ENCODE data around the gene HPCAL1. TPM values are rescaled to one million over a fixed set of nuclear protein-coding genes. Genes with fewer than 3 reads are reported as not detected.

HPCAL1 gene
- total and polyA plus RNA-seq, 4 donors: 122 to 147 (median 136) TPM

DNA sequence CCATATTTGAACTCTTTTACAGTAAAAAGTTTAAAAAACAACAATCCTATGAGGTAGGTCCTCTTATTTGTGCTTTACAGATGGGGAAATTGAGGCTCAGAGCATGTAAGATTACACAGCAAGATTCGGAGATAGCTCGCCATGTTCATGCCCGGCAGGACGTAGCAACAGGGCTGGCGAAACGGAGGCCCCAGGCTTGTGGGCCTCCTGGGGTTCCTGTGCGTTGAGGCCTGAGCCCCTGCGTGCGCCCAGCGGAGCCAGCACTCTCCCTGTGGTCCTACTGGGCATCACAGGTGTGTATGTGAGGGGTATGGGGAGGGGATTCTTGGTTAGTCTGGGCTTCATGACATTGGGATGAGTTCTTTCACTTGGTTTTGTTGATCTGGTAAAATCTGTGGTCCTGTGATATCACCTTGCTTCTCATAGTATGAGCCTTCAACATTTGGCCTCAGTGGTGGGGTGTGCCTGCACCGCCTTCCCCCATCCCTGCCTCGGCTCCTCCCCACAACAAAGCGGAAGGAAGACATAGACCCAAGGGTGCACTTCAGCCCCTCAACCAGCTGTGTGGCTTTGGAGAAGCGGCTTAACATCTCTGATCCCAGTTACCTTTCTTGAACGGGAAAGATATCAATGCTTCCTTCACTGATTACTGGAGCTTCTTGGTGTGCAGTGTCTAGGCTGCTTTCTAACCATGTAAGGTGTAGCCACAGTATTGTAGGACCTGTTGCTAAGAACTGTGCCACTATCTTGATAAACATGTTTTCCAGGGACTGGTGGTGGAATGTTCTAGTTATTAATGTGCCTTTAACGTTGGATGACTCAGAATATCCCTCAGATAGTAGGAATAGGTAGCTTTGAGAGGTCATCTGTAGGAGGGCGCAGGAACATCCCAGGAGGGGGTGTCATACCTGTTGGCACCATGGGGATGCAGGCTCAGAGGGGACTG, 37.2 kb downstream of the HPCAL1 start:
- Histone ChIP-seq H3K27ac (ENCODE audit: low read depth in 1 of 2, low read length in 1 of 2) (no peak overlapping the region), H3K9ac (ENCODE audit: insufficient read depth in 1 of 2, low read length in 2 of 2) (no peak overlapping the region), H3K4me1 (ENCODE audit: control insufficient read depth in 5 of 5, insufficient read depth in 5 of 5, low read length in 5 of 5) (peaks cover 0 to 16% (median 5%) of the 10 kb centered on the region in 5 donors), H3K4me3 (no peak overlapping the region), H3K9me3 (ENCODE audit: control insufficient read depth in 4 of 4, insufficient read depth in 3 of 4, low read length in 3 of 4) (peaks cover 0 to 4% (median 1%) of the 10 kb centered on the region in 4 donors), H3K27me3 (ENCODE audit: control insufficient read depth in 3 of 3, insufficient read depth in 3 of 3, low read length in 2 of 3) (no peaks in the 10 kb centered on the region), H3K36me3 (ENCODE audit: control insufficient read depth in 4 of 4, insufficient read depth in 4 of 4, low read length in 4 of 4) (peaks cover 0 to 5% (median 3%) of the 10 kb centered on the region in 4 donors)
- 94% methylated on average over 17 of the region's 17 CpGs for WGBS, 2 donors
- ATAC-seq (ENCODE audit: insufficient read depth, low FRiP score): no peak
- no peak for TF ChIP-seq CTCF (IDR thresholded peaks at IDR 0.05; ENCODE audit: control extremely low read depth, extremely low read depth)
- DNase-seq: no peak

GRCh38 chr2:10340593-10340975, 37.9 kb downstream of the HPCAL1 start:
- ATAC-seq (ENCODE audit: insufficient read depth, low FRiP score) (no peak), DNase-seq (no peak)
- TF ChIP-seq CTCF (IDR thresholded peaks at IDR 0.05; ENCODE audit: control extremely low read depth, extremely low read depth): no peak
- Histone ChIP-seq H3K4me1 (ENCODE audit: control insufficient read depth in 5 of 5, insufficient read depth in 5 of 5, low read length in 5 of 5) (peaks cover 0 to 19% (median 10%) of the 10 kb centered on the region in 5 donors), H3K27me3 (ENCODE audit: control insufficient read depth in 3 of 3, insufficient read depth in 3 of 3, low read length in 2 of 3) (no peaks in the 10 kb centered on the region), H3K4me3 (no peak overlapping the region), H3K9me3 (ENCODE audit: control insufficient read depth in 4 of 4, insufficient read depth in 3 of 4, low read length in 3 of 4) (no peaks in the 10 kb centered on the region), H3K27ac (ENCODE audit: low read depth in 1 of 2, low read length in 1 of 2) (no peak overlapping the region), H3K9ac (ENCODE audit: insufficient read depth in 1 of 2, low read length in 2 of 2) (no peak overlapping the region), H3K36me3 (ENCODE audit: control insufficient read depth in 4 of 4, insufficient read depth in 4 of 4, low read length in 4 of 4) (peaks cover 0 to 2% (median 0%) of the 10 kb centered on the region in 4 donors)
- 87 to 91% methylated on average over 7 of the region's 7 CpGs for WGBS, 2 donors

DNA sequence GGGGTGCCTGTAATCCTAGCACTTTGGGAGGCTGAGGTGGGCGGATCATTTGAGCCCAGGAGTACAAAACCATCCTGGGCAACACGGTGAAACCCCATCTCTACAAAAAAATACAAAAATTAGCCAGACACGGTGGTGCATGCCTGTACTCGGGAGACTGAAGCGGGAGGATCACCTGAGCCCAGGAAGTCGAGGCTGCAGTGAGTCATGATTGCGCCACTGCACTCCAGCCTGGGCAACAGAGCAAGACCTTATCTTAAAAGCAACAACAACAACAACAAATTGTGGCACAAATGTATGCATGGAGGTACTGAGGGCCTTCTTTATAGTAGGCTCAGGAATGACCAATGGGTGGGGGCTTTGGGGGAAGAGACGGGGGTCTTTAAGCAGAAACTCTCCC, 38.5 kb downstream of the HPCAL1 start:
- Histone ChIP-seq H3K4me3 (no peak overlapping the region), H3K27me3 (ENCODE audit: control insufficient read depth in 3 of 3, insufficient read depth in 3 of 3, low read length in 2 of 3) (no peaks in the 10 kb centered on the region), H3K4me1 (ENCODE audit: control insufficient read depth in 5 of 5, insufficient read depth in 5 of 5, low read length in 5 of 5) (peaks cover 0 to 25% (median 16%) of the 10 kb centered on the region in 5 donors), H3K9ac (ENCODE audit: insufficient read depth in 1 of 2, low read length in 2 of 2) (no peak overlapping the region), H3K27ac (ENCODE audit: low read depth in 1 of 2, low read length in 1 of 2) (no peak overlapping the region), H3K36me3 (ENCODE audit: control insufficient read depth in 4 of 4, insufficient read depth in 4 of 4, low read length in 4 of 4) (peaks cover 0 to 2% (median 0%) of the 10 kb centered on the region in 4 donors), H3K9me3 (ENCODE audit: control insufficient read depth in 4 of 4, insufficient read depth in 3 of 4, low read length in 3 of 4) (no peaks in the 10 kb centered on the region)
- WGBS, 2 donors: 78 to 79% methylated on average over 8 of the region's 8 CpGs
- ATAC-seq (ENCODE audit: insufficient read depth, low FRiP score) (no peak), DNase-seq (no peak)
- TF ChIP-seq CTCF (IDR thresholded peaks at IDR 0.05; ENCODE audit: control extremely low read depth, extremely low read depth): no peak
